ENCODE data around the gene DPF1.

The DPF1 gene

GRCh38 chr19:38164526-38164925 lies 59.5 kb downstream of the DPF1 start:
- no peak for DNase-seq (ENCODE audit: low spot score)
- in situ Hi-C loops (cut with MboI; ENCODE audit: low sequenced_read_pairs, unreplicated experiment): no loop called here
- TF ChIP-seq, protein P1, sequence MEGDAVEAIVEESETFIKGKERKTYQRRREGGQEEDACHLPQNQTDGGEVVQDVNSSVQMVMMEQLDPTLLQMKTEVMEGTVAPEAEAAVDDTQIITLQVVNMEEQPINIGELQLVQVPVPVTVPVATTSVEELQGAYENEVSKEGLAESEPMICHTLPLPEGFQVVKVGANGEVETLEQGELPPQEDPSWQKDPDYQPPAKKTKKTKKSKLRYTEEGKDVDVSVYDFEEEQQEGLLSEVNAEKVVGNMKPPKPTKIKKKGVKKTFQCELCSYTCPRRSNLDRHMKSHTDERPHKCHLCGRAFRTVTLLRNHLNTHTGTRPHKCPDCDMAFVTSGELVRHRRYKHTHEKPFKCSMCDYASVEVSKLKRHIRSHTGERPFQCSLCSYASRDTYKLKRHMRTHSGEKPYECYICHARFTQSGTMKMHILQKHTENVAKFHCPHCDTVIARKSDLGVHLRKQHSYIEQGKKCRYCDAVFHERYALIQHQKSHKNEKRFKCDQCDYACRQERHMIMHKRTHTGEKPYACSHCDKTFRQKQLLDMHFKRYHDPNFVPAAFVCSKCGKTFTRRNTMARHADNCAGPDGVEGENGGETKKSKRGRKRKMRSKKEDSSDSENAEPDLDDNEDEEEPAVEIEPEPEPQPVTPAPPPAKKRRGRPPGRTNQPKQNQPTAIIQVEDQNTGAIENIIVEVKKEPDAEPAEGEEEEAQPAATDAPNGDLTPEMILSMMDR (IDR thresholded peaks at IDR 0.05; ENCODE audit: borderline replicate concordance, control extremely low read depth, extremely low read depth, insufficient read depth, missing control alignments): no peak

DNA sequence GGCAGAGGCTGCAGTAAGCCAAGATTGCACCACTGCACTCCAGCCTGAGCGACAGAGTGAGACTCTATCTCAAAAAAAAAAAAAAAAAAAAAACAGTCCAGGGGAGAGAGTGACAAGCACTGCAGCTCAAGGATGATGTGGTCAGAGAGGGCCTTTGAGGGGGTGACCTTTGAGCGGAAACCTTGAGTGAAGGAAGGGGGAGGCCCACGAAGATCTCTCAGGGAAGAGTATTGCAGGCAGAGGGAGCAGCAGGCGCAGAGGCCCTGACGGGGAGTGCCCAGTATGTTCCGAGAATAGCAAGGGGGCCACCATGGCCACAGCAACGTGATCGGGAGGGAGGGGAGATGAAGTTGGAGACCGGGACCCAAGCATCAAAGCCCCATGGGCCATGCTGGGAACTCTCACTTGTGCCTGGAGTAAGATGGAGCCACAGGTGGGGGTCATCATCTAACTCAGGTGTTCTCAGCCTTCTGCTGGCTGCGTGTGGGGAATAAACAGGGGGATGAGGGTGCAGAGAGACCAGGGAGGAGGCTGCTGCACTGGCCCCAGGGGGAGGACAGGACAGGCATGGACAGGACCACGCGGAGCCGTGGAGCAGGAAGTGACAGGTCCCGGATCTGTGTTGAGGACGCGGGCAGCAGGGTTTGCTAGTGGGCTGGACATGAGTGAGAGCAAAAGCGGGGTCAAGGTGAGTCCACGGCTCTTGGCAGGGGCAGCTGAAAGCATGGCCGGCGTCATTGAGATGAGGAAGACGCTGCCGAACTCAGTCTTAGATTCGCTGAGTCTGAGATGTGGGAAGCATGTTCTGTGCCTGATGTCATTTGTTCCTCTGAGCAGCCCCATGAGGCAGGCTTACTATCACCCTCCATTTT lies 60.4 kb downstream of the DPF1 start:
- in situ Hi-C loops (cut with MboI; ENCODE audit: low sequenced_read_pairs, unreplicated experiment): no loop called here
- no peak for DNase-seq (ENCODE audit: low spot score)
- TF ChIP-seq, protein P1 (IDR thresholded peaks at IDR 0.05; ENCODE audit: borderline replicate concordance, control extremely low read depth, extremely low read depth, insufficient read depth, missing control alignments): no peak

GRCh38 chr19:38162632-38163031 lies 61.4 kb downstream of the DPF1 start:
- TF ChIP-seq, protein P1 (IDR thresholded peaks at IDR 0.05; ENCODE audit: borderline replicate concordance, control extremely low read depth, extremely low read depth, insufficient read depth, missing control alignments): no peak
- in situ Hi-C loops (cut with MboI; ENCODE audit: low sequenced_read_pairs, unreplicated experiment): no loop called here
- no peak for DNase-seq (ENCODE audit: low spot score)

- in situ Hi-C loops (cut with MboI; ENCODE audit: low sequenced_read_pairs, unreplicated experiment): no loop called here
- DNase-seq (ENCODE audit: low spot score): no peak
- TF ChIP-seq, protein P1 (IDR thresholded peaks at IDR 0.05; ENCODE audit: borderline replicate concordance, control extremely low read depth, extremely low read depth, insufficient read depth, missing control alignments): no peak
Measured at GRCh38 chr19:38162094-38162493, 61.9 kb downstream of the DPF1 start.
